Measurements from ENCODE around the gene IPO4. TPM values are rescaled to one million over a fixed set of nuclear protein-coding genes. Genes with fewer than 3 reads are reported as not detected.
A peak's percentile ranks its signal among the peaks of the same experiment; 100 is the strongest.

IPO4 gene
- total RNA-seq, 2 donors from 2014 or later, result 19.3 to 78.2 TPM

DNA sequence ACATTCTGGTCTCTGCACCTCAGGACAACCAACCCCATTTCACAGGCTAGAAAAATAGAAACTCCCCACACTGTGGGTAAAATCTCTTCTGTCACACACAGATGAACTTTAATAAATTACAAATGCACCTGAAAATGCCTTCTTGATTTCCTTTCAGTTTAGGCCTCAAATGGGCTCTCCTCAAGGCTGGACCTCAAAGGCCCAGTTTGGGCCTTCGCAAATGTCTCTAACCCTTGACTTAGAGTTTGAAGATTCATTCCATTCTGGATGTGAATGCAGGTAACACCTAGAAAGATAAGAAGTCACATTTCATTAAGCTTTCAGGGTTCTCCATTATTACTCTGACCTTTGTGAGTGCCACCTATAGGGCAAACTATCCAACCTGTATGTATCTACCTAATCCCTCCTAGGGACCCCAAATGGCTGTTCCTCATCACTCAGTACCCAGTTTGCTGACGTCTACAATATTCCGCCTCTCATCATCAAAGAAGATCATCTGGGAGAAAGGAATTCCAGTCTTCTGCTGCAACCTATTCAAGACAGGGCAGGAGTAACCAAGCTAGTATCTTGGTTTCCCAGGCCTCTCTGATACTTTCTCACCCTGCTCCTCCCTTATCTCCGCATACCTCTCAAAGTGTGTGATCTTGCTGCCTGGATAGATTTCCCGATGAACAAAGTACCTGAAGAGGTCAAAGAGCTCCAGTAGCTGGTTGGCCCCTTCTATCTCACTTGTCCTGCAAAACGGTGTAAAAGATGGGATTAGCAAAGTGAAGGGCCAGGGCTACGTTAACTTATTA, 25.4 kb upstream of the IPO4 start:
- no peak for DNase-seq
- Histone ChIP-seq H3K27me3 (no peaks in the 10 kb centered on the region), H3K9me3 (no peaks in the 10 kb centered on the region), H3K4me3 (peak overlapping the region; percentile 68), H3K27ac (peak overlapping the region; percentile 98), H3K9ac (ENCODE audit: low read depth in 2 of 2, low read length in 2 of 2) (peak overlapping the region in 1 of 2 donors; percentile 93), H3K4me1 (peaks cover 5% of the 10 kb centered on the region), H3K36me3 (no peaks in the 10 kb centered on the region)
- intact Hi-C loops (cut with DNase I), result no loop called here
- TF ChIP-seq, protein P1, sequence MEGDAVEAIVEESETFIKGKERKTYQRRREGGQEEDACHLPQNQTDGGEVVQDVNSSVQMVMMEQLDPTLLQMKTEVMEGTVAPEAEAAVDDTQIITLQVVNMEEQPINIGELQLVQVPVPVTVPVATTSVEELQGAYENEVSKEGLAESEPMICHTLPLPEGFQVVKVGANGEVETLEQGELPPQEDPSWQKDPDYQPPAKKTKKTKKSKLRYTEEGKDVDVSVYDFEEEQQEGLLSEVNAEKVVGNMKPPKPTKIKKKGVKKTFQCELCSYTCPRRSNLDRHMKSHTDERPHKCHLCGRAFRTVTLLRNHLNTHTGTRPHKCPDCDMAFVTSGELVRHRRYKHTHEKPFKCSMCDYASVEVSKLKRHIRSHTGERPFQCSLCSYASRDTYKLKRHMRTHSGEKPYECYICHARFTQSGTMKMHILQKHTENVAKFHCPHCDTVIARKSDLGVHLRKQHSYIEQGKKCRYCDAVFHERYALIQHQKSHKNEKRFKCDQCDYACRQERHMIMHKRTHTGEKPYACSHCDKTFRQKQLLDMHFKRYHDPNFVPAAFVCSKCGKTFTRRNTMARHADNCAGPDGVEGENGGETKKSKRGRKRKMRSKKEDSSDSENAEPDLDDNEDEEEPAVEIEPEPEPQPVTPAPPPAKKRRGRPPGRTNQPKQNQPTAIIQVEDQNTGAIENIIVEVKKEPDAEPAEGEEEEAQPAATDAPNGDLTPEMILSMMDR (IDR thresholded peaks at IDR 0.05), result no peak

DNA sequence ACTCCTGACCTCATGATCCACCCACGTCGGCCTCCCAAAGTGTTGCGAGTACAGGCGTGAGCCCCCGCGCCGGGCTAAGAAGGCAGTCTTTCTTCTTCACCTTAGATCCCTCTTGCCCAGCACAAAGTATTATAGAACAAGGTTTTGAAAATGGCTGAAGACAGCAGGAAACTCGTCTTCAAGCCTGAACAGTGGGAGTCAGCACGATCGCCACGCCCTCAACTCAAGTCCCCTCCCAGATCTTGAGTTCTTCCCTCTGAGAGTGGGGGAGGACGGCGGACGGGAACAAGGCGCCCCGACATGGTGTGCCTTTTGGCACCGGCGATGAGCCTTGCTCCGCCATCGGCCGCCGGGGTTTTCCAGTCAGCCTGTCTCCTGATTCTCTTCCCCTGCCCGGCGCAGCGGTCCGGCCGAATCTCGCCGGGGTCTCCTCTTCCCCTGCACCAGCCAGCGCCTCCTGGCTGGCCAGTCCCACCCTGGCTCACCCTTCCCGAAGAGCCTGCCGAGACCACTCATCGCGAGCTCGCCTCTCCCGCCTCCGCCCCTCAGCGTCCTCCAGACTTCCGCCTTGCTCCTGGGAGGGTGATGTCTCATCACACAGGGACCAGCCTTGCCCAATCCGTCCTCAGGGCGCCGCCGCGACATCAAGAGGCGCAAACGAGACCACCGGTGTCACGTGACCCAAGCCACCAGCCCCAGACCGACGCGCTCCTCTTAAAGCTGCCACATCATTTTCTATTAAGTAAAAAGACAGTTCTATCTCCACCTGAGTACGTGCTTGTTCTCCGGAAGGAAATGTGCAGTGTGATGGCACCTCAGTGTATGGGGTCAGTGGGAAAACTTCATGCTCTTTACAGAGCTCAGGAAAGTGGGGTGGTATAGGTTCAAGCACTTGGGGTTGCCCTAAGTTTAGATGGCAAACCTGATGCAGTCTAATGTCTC, 24.6 kb upstream of the IPO4 start, which contains the start of gene CHMP4A:
TSS of gene CHMP4A (minus strand) at position 565 of the 942 bp plus-strand sequence. CDS start at position 516, 49 bp downstream.
- TF ChIP-seq, protein P1 (IDR thresholded peaks at IDR 0.05), result no peak
- peak within 1 kb of the TSS; percentile 71 to 93 for H3K9ac ChIP-seq (ENCODE audit: low read depth in 2 of 2, low read length in 2 of 2)
- H3K4me3 ChIP-seq, result peak within 1 kb of the TSS; percentile 68
- H3K27me3 ChIP-seq, result no peaks in the 10 kb centered on the region
- H3K27ac ChIP-seq, result peak within 1 kb of the TSS; percentile 98
- H3K4me1 ChIP-seq, result peaks cover 5% of the 10 kb centered on the region
- H3K9me3 ChIP-seq, result no peaks in the 10 kb centered on the region
- peak; percentile 97 for DNase-seq
- intact Hi-C loops (cut with DNase I), result no loop called here
- no peaks in the 10 kb centered on the region for H3K36me3 ChIP-seq

DNA sequence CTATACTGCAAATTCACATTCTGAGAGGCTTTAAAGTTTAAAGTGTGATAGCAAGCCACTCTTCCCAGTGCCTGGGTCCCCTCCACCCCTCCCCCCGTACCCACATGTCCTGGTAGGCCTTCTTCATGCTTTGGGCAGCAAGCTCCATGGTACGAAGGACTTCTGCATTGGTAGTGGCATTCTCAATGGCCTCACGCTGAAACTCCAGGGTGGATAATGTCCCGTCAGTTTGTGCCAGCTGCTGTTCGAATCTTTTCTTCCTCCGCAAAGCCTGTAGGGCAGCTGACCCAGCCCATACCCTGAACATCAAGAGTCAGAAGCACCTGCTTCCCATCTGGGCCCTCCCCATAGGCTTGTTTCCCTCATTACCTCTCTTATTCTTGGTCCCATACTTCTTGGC, 22.7 kb upstream of the IPO4 start:
- Histone ChIP-seq H3K27me3 (no peaks in the 10 kb centered on the region), H3K9me3 (no peaks in the 10 kb centered on the region), H3K36me3 (no peaks in the 10 kb centered on the region), H3K27ac (no peak overlapping the region), H3K9ac (ENCODE audit: low read depth in 2 of 2, low read length in 2 of 2) (no peak overlapping the region), H3K4me1 (peaks cover 5% of the 10 kb centered on the region), H3K4me3 (no peak overlapping the region)
- DNase-seq, result no peak
- intact Hi-C loops (cut with DNase I), result no loop called here
- TF ChIP-seq, protein P1 (IDR thresholded peaks at IDR 0.05), result no peak

DNA sequence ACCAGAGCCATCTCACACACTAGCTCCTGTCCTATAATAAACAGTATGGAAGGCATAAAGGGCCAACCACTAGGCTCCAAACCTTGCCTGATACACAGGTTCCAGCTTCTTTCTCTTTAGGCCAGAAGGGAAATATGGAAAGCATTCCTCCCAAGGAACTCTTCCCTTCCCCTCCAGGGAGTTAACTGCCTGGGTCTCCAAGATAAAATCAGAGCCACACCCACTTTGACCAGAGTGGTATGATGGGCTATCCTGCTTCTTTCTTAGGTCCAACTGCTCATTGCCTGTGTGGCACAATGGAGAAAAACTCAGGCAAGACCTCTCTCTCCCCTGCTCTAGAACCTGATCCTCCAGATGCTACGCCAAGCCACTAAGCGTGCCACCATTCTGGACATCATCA, 19.0 kb upstream of the IPO4 start:
- TF ChIP-seq, protein P1 (IDR thresholded peaks at IDR 0.05), result no peak
- no peak overlapping the region for H3K27ac ChIP-seq
- intact Hi-C loops (cut with DNase I), result no loop called here
- H3K4me3 ChIP-seq, result no peak overlapping the region
- DNase-seq, result no peak
- no peaks in the 10 kb centered on the region for H3K36me3 ChIP-seq
- H3K4me1 ChIP-seq, result no peaks in the 10 kb centered on the region
- H3K9ac ChIP-seq (ENCODE audit: low read depth in 2 of 2, low read length in 2 of 2), result no peak overlapping the region
- H3K27me3 ChIP-seq, result no peaks in the 10 kb centered on the region
- no peaks in the 10 kb centered on the region for H3K9me3 ChIP-seq

DNA sequence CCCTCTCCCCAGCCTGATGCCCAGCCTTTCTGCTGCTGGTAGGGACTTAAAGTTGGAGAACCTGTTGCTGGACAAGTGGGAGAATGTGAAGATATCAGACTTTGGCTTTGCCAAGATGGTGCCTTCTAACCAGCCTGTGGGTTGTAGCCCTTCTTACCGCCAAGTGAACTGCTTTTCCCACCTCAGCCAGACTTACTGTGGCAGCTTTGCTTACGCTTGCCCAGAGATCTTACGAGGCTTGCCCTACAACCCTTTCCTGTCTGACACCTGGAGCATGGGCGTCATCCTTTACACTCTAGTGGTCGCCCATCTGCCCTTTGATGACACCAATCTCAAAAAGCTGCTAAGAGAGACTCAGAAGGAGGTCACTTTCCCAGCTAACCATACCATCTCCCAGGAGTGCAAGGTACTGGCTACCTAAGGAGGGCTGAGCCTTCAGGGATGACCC, 18.5 kb upstream of the IPO4 start:
- no peaks in the 10 kb centered on the region for H3K36me3 ChIP-seq
- intact Hi-C loops (cut with DNase I), result no loop called here
- no peak overlapping the region for H3K4me3 ChIP-seq
- H3K9ac ChIP-seq (ENCODE audit: low read depth in 2 of 2, low read length in 2 of 2), result no peak overlapping the region
- TF ChIP-seq, protein P1 (IDR thresholded peaks at IDR 0.05), result no peak
- no peak for DNase-seq
- H3K4me1 ChIP-seq, result no peaks in the 10 kb centered on the region
- H3K27me3 ChIP-seq, result no peaks in the 10 kb centered on the region
- no peaks in the 10 kb centered on the region for H3K9me3 ChIP-seq
- H3K27ac ChIP-seq, result no peak overlapping the region

Data from colonic mucosa (tissue), 4 donors.